Measurements from ENCODE around the gene RPS19. TPM values are rescaled to one million over a fixed set of nuclear protein-coding genes. Genes with fewer than 3 reads are reported as not detected.

Gene RPS19
- total RNA-seq, 1 donor from 2014 or later, result 611 TPM

DNA sequence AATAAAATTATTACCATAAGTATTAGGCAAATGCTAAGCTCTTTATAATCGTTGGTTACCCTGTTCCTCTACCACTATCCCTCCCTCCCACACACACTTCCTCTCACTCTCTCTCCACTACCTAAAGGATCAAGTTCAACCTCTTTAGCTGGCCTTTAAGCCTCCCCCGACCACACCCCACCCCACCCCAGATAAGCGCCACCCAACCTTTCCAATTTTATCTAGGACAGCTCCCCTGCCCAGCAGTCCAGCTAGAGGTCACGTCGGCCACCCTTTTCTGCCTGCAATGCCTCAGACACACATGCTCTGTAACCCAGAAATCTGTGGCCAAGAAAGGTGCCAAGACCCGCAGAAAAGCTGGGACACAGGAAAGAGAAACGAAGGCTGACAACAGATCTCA, 16.7 kb upstream of the RPS19 start:
- Histone ChIP-seq H3K9me3 (replicated peaks) (no peaks in the 10 kb centered on the region), H3K36me3 (no peaks in the 10 kb centered on the region), H3K4me3 (no peak overlapping the region), H3K27me3 (ENCODE audit: low read depth) (peaks cover 86% of the 10 kb centered on the region), H3K27ac (replicated peaks) (no peak overlapping the region), H3K4me1 (no peaks in the 10 kb centered on the region)
- DNase-seq, result no peak
- intact Hi-C loops (cut with micrococcal nuclease), result no loop called here
- TF ChIP-seq CTCF (IDR thresholded peaks at IDR 0.05; ENCODE audit: borderline replicate concordance), result no peak

DNA sequence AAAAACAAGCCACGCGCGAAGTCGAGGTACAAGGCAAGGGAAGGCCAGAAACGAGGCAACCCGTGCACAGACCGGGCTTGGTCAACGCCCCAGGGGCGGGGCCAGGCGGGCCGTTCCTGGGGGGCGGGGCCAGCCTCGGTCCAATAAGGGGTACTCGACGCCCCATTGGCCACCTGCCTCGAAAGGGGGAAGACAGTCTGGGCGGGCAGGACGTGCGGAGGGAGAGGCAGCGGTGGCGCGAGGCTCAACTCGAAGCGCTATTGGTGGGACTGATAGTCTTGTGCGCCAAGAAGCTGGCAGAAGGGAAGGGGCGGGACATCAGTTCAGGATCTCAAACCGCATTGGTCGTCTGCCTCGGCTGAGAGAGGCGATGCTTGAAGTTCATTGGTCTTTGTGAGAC, 15.5 kb upstream of the RPS19 start, which contains the start of gene LYPD4:
Gene LYPD4 (minus strand): TSS at position 83 of the 400 bp plus-strand sequence. CDS start 5,398 bp downstream, outside the sequence.
- intact Hi-C loops (cut with micrococcal nuclease), result no loop called here
- Histone ChIP-seq H3K9me3 (replicated peaks) (no peaks in the 10 kb centered on the region), H3K36me3 (no peaks in the 10 kb centered on the region), H3K27me3 (ENCODE audit: low read depth) (peaks cover 84% of the 10 kb centered on the region), H3K4me3 (no peak within 1 kb of the TSS), H3K27ac (replicated peaks) (no peak within 1 kb of the TSS), H3K4me1 (no peaks in the 10 kb centered on the region)
- DNase-seq, result no peak
- TF ChIP-seq CTCF (IDR thresholded peaks at IDR 0.05; ENCODE audit: borderline replicate concordance), result no peak

DNA sequence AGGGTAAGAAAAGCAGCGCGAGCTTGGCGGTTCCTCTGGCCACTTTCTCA, 15.2 kb upstream of the RPS19 start, which contains the start of gene DMRTC2:
Gene DMRTC2 (plus strand): TSS at position 42 of the 50 bp plus-strand sequence. CDS start 2,387 bp downstream, outside the sequence.
- no peaks in the 10 kb centered on the region for H3K9me3 ChIP-seq (replicated peaks)
- intact Hi-C loops (cut with micrococcal nuclease), result no loop called here
- peaks cover 81% of the 10 kb centered on the region for H3K27me3 ChIP-seq (ENCODE audit: low read depth)
- H3K4me3 ChIP-seq, result no peak within 1 kb of the TSS
- no peak for TF ChIP-seq CTCF (IDR thresholded peaks at IDR 0.05; ENCODE audit: borderline replicate concordance)
- no peak within 1 kb of the TSS for H3K27ac ChIP-seq (replicated peaks)
- H3K4me1 ChIP-seq, result no peaks in the 10 kb centered on the region
- DNase-seq, result no peak
- H3K36me3 ChIP-seq, result no peaks in the 10 kb centered on the region

DNA sequence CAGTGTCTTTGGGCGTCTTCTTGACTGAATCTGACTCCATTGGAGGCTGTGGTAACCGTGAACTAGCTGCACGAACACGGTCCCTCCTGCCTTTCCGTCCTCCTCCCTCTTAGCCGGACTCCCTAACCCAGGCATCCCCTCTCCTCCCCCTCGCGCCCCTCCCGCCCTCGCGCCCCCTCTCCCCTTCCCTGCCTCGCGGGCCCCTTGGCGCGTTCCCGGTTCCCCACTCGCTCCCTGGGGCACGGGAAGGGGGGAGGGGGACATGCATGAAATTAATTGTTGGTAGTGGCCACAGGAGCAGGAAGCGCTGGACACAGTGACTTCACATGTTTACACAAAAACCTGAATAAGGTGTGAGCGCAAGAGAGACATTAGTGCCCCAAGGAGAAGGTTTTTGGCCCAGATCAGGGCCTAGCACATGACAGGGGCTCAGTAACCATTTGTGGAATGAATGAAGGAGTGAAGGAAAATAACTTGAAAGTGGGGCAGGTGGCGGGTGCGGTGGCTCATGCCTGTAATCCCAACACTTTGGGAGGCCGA, 14.9 kb upstream of the RPS19 start:
- no peak for DNase-seq
- TF ChIP-seq CTCF (IDR thresholded peaks at IDR 0.05; ENCODE audit: borderline replicate concordance), result no peak
- no peak overlapping the region for H3K27ac ChIP-seq (replicated peaks)
- intact Hi-C loops (cut with micrococcal nuclease), result no loop called here
- H3K9me3 ChIP-seq (replicated peaks), result no peaks in the 10 kb centered on the region
- no peaks in the 10 kb centered on the region for H3K4me1 ChIP-seq
- no peak overlapping the region for H3K4me3 ChIP-seq
- H3K36me3 ChIP-seq, result no peaks in the 10 kb centered on the region
- H3K27me3 ChIP-seq (ENCODE audit: low read depth), result peaks cover 80% of the 10 kb centered on the region

GRCh38 chr19:41847351-41848105, 12.5 kb upstream of the RPS19 start:
- no peak for DNase-seq
- Histone ChIP-seq H3K27me3 (ENCODE audit: low read depth) (peaks cover 77% of the 10 kb centered on the region), H3K4me3 (no peak overlapping the region), H3K27ac (replicated peaks) (no peak overlapping the region), H3K9me3 (replicated peaks) (no peaks in the 10 kb centered on the region), H3K36me3 (no peaks in the 10 kb centered on the region), H3K4me1 (no peaks in the 10 kb centered on the region)
- intact Hi-C loops (cut with micrococcal nuclease), result no loop called here
- TF ChIP-seq CTCF (IDR thresholded peaks at IDR 0.05; ENCODE audit: borderline replicate concordance), result no peak
